Aorta (tissue), 5 donors: Measurements from ENCODE around the gene PCDHGA4. TPM values are rescaled to one million over a fixed set of nuclear protein-coding genes. Genes with fewer than 3 reads are reported as not detected.
"Not testable (repeated sequence)": the region's sequence is repeated elsewhere in the genome, so short reads cannot be mapped to it uniquely, and the experiment has no call there.

ENCODE experiments used
- ATAC-seq: fragments of 200-7000 bp; cut with Tn5 transposase; one replicate; pipeline ENCODE4 v1.9.1; 2022; ENCODE audit warnings: moderate library complexity; ENCODE audit not compliant: low FRiP score
- DNase-seq, 2 donors: peaks; one replicate each; pipeline ENCODE4 v3.0.0-alpha.2; 2020
- H3K27ac ChIP-seq, 2 donors: one replicate each; pipeline ENCODE4 v1.5.1; 2013; ENCODE audit warnings: low read length in 2 of 2, mild to moderate bottlenecking in 2 of 2, moderate library complexity in 2 of 2, control low read depth in 1 of 2, inconsistent platforms in 1 of 2, low read depth in 1 of 2
- H3K27me3 ChIP-seq, 2 donors: one replicate each; pipeline ENCODE4 v1.6.1; 2013; ENCODE audit warnings: control low read depth in 1 of 2, low read length in 1 of 2, mild to moderate bottlenecking in 1 of 2, moderate library complexity in 1 of 2; ENCODE audit not compliant: insufficient read depth in 2 of 2, control insufficient read depth in 1 of 2
- H3K36me3 ChIP-seq, 2 donors: one replicate each; pipeline ENCODE4 v1.6.1; 2013; ENCODE audit warnings: control low read depth in 1 of 2, low read length in 1 of 2, mild to moderate bottlenecking in 1 of 2; ENCODE audit not compliant: insufficient read depth in 2 of 2, control insufficient read depth in 1 of 2
- H3K4me1 ChIP-seq, 2 donors: one replicate each; pipeline ENCODE4 v1.6.1; 2013; ENCODE audit warnings: low read length in 2 of 2, control low read depth in 1 of 2, mild to moderate bottlenecking in 1 of 2, moderate library complexity in 1 of 2; ENCODE audit not compliant: insufficient read depth in 2 of 2, control insufficient read depth in 1 of 2
- H3K4me3 ChIP-seq, 2 donors: one replicate each; pipeline ENCODE4 v1.5.1; 2013; ENCODE audit warnings: low read length in 2 of 2, control low read depth in 1 of 2, mild to moderate bottlenecking in 1 of 2
- H3K9me3 ChIP-seq: one replicate; pipeline ENCODE4 v1.6.1; 2013; ENCODE audit warnings: mild to moderate bottlenecking, low read length; ENCODE audit not compliant: control insufficient read depth
- WGBS, 2 donors: extraction: QIAGEN DNeasy Blood & Tissue Kit; methylation state at CpG; one replicate each; pipeline ENCODE4 v1.1.7; 2013; 5-methylcytosine and 5-hydroxymethylcytosine counted together
- intact Hi-C, 2 donors: fragments of 100-400 bp; cut with DNase I; formaldehyde crosslinking; loops; one replicate each; pipeline versions ENCODE4 v1.14.2 to v1.15.0; 2022
- long read RNA-seq, 2 donors: library from polyadenylated mRNA; unstranded; transcript quantifications; one replicate each; pipeline ENCODE4 v2.0.0, GENCODE V29; 2020 to 2021
- polyA plus RNA-seq, 2 donors: library from polyadenylated mRNA; stranded (reverse); fragments of 200-250 nt; gene quantifications; one replicate each; pipeline ENCODE4 v1.2.3, GENCODE V29; 2013
- total RNA-seq, 2 donors: library from RNA; stranded (reverse); fragmentation: NEBNext Ultra II Directional; extraction: Animal tissue kit (Norgen Biotek cat#: 25700); gene quantifications; one replicate each; pipeline ENCODE4 v1.2.1, GENCODE V29; 2021
- donor health status: healthy with polysubstance abuse.
- donor health status: Bipolar disorder and iron deficiency.
- donor health status: DM: no; HTN: no; CAD: no.
- donor health status: DM: no; HTN: no; CAD: no.
- donor health status: DM: yes; HTN: yes; CAD: no.

Gene PCDHGA4
- total RNA-seq: 10 to 100 TPM in 1 of 2 donors, 1 to 10 TPM in 1; 7.1 to 10.2 TPM
- 1 to 10 TPM; 1.3 to 2.0 TPM for polyA plus RNA-seq
- long read RNA-seq, donor 1, partial matches to known transcripts: 0 of 2 reads
- long read RNA-seq, donor 1, other reads (novel, unspliced or antisense): 1 of 2 reads
- long read RNA-seq, donor 2, transcript PCDHGA4-202 (1 exons, 2,691 nt): major isoform, 5 of 5 reads
- long read RNA-seq, donor 2, partial matches to known transcripts: 0 of 5 reads
- long read RNA-seq, donor 2, other reads (novel, unspliced or antisense): 0 of 5 reads

DNA sequence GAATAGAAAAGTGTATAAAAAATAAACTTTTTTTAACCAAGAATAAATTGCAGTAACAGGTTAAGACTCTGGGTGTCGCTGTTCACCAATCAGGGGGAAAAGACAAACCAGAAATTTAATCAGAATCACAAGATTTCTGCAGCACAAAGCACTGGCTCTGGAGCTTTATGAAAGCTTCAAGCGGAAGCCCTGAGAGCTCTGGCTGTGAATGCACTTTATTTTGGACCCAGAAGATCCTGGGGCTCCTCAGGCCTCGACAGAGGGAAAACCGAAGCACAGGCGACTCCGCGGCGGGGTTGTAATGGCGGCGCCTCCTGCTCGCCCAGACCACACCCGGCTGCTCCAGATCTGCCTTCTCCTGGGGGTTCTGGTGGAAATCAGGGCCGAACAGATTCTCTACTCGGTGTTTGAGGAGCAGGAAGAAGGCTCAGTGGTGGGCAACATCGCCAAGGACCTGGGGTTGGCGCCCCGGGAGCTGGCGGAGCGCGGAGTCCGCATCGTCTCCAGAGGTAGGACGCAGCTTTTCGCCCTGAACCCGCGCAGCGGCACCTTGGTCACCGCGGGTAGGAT, at the start of gene PCDHGA4:
Gene PCDHGA4, plus strand, starts transcription at position 122 of the 570 bp plus-strand sequence. Its CDS starts 87 bp downstream, at position 209.
- H3K27me3 ChIP-seq: no peaks in the 10 kb centered on the region
- intact Hi-C loops: loop anchor here in 1 of 2 donors (10.0 kb wide), 1 partner anchor 120 kb away; no protein-coding TSS in a partner anchor
- 7 to 15% methylated on average over 29 of the region's 29 CpGs for WGBS, 2 donors
- no peak within 1 kb of the TSS for H3K27ac ChIP-seq
- peaks cover 40% of the 10 kb centered on the region for H3K9me3 ChIP-seq
- no peaks in the 10 kb centered on the region for H3K4me1 ChIP-seq
- no peak within 1 kb of the TSS for H3K4me3 ChIP-seq
- ATAC-seq (no peak), DNase-seq (peak in 1 of 2 donors; percentile 59)
- no peaks in the 10 kb centered on the region for H3K36me3 ChIP-seq

DNA sequence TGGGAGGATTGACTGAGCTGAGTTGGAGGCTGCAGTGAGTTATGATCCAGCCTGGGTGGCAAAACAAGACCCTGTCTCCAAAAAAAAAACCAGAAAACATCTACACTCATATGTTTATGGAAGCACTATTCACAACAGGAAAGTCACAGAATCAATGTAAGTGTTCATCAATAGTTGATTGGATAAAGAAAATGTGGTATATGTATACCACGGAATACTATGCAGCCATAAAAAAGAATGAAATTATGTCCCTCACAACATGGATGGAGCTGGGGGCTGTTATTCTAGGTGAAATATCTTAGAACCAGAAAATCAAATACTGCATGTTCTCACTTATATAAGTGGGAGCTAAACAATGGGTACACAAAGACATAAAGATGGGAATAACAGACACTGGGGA, 48.2 kb upstream of the PCDHGA4 start:
- DNase-seq (no peak), ATAC-seq (no peak)
- Histone ChIP-seq H3K4me1 (no peaks in the 10 kb centered on the region), H3K27ac (no peak overlapping the region), H3K36me3 (no peaks in the 10 kb centered on the region), H3K27me3 (no peaks in the 10 kb centered on the region), H3K4me3 (no peak overlapping the region), H3K9me3 (peaks cover 16% of the 10 kb centered on the region)
- 99 to 100% methylated on average over 1 of the region's 1 CpG for WGBS, 2 donors
- intact Hi-C loops: no loop called here

DNA sequence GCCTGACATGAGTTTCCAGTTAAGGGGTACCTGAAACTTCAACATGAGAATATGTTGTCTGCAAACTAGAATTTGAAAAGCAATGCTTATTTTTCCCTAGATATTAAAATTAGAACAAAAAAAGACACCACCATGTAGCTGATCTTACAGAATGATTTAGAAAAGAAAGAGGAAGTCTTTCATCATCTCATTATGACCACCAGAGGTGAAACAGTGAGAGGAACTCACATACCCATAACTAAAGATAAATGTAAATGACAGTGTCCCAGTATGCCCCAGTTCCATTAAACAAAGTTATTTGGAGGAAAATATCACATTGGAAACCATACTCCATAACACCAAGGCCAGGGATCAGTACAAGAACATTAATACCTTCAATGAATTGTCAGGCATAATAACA, 41.1 kb upstream of the PCDHGA4 start:
- Histone ChIP-seq H3K27ac (no peak overlapping the region), H3K4me1 (no peaks in the 10 kb centered on the region), H3K9me3 (peaks cover 11% of the 10 kb centered on the region), H3K4me3 (no peak overlapping the region), H3K27me3 (no peaks in the 10 kb centered on the region), H3K36me3 (peaks cover 0 to 8% of the 10 kb centered on the region in 2 donors)
- DNase-seq (no peak), ATAC-seq (no peak)
- intact Hi-C loops: no loop called here

DNA sequence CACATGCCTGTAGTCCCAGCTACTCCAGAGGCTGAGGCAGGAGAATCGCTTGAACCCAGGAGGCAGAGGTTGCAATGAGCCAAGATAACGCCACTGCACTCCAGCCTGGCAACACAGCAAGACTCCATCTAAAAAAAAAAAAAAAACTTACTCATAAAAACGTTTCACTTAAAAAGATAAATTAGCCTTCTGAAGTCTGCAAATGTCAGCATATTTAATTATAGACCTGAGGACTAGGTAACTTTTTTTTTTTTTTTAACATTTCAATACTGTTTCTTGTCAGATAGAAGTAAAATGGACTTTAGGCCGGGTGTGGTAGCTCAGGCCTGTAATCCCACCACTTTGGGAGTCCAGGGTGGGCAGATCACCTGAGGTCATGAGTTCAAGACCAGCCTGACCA, 37.9 kb upstream of the PCDHGA4 start:
- intact Hi-C loops, H3K27ac ChIP-seq, ATAC-seq, H3K27me3 ChIP-seq, DNase-seq, H3K4me3 ChIP-seq, H3K4me1 ChIP-seq: not testable (repeated sequence)
- peaks cover 1 to 13% of the 10 kb centered on the region in 2 donors for H3K36me3 ChIP-seq
- WGBS, 2 donors: 84 to 87% methylated on average over 4 of the region's 4 CpGs
- H3K9me3 ChIP-seq: peaks cover 13% of the 10 kb centered on the region

DNA sequence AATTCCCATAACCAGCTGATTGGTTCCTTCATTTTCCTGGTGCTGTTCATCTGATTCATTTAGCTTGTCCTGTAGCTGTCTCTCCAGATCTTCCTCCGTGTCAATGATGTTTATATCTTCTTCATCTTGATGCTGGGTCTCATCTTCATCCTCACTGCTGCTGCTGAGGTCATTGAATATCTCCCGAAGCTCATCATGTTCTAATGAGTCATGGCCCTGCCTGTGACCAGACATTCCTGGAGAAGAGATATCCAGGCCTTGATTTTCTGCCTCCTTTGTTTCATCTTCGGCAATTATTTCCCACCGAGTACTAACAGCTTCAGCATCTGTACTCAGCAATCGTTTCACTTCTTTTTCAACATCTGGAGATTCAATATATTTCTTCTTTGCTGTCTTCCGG, 35.6 kb upstream of the PCDHGA4 start:
- intact Hi-C loops: no loop called here
- Histone ChIP-seq H3K4me1 (peaks cover 0 to 2% of the 10 kb centered on the region in 2 donors), H3K27me3 (no peaks in the 10 kb centered on the region), H3K27ac (no peak overlapping the region), H3K9me3 (peaks cover 8% of the 10 kb centered on the region), H3K36me3 (peaks cover 1 to 13% of the 10 kb centered on the region in 2 donors), H3K4me3 (no peak overlapping the region)
- DNase-seq: no peak
- WGBS, 2 donors: 96% methylated on average over 6 of the region's 6 CpGs
- ATAC-seq: no peak

GRCh38 chr5:141319699-141320098, 35.1 kb upstream of the PCDHGA4 start:
- Histone ChIP-seq H3K4me1 (peaks cover 0 to 2% of the 10 kb centered on the region in 2 donors), H3K4me3 (peak overlapping the region; percentile 59 to 87), H3K27ac (no peak overlapping the region), H3K27me3 (no peaks in the 10 kb centered on the region), H3K36me3 (peaks cover 1 to 13% of the 10 kb centered on the region in 2 donors), H3K9me3 (peaks cover 8% of the 10 kb centered on the region)
- WGBS, 2 donors: 68 to 69% methylated on average over 5 of the region's 5 CpGs
- DNase-seq: no peak
- ATAC-seq: no peak
- intact Hi-C loops: loop anchor here (2.0 to 10.0 kb wide), 3 partner anchors 75 to 243 kb away; partner anchors contain the start of gene PCDHB15 (in 1 of the 2)

GRCh38 chr5:141320225-141321169, 34.3 kb upstream of the PCDHGA4 start, which contains the start of gene TAF7:
TAF7 (minus strand) TSS chr5:141320784; CDS start chr5:141320044, 740 bp downstream.
- intact Hi-C loops: loop anchor here (2.0 to 10.0 kb wide), 3 partner anchors 76 to 242 kb away; partner anchors contain the start of gene PCDHB15 (in 1 of the 2)
- 1% methylated on average over 67 of the region's 67 CpGs for WGBS, 2 donors
- Histone ChIP-seq H3K27ac (peak within 1 kb of the TSS; percentile 20 to 78), H3K27me3 (no peaks in the 10 kb centered on the region), H3K4me3 (peak within 1 kb of the TSS; percentile 66 to 87), H3K36me3 (peaks cover 1 to 11% of the 10 kb centered on the region in 2 donors), H3K9me3 (peaks cover 8% of the 10 kb centered on the region), H3K4me1 (peaks cover 0 to 2% of the 10 kb centered on the region in 2 donors)
- DNase-seq (peak; percentile 94 to 97), ATAC-seq (peak; percentile 99)

GRCh38 chr5:141322261-141322660, 32.6 kb upstream of the PCDHGA4 start:
- Histone ChIP-seq H3K9me3 (peaks cover 8% of the 10 kb centered on the region), H3K4me3 (no peak overlapping the region), H3K36me3 (peaks cover 1 to 5% of the 10 kb centered on the region in 2 donors), H3K27me3 (no peaks in the 10 kb centered on the region), H3K4me1 (peaks cover 0 to 2% of the 10 kb centered on the region in 2 donors), H3K27ac (no peak overlapping the region)
- WGBS, 2 donors: 85 to 91% methylated on average over 3 of the region's 3 CpGs
- DNase-seq (no peak), ATAC-seq (no peak)
- intact Hi-C loops: loop anchor here (5.0 to 10.0 kb wide), 2 partner anchors 77 to 240 kb away; partner anchors contain the start of gene PCDHB15 (in 1 of the 2)
